GM12891 (cell line): ENCODE data around the gene IGDCC3.

Source experiments
- DNase-seq: peaks from one replicate; pipeline ENCODE4 v3.0.0; 2011; ENCODE audit warnings: low spot score; ENCODE audit not compliant: insufficient read length
- FAIRE-seq: peaks from 2 replicates; lab custom pipeline; 2011; peaks lifted over from hg19 to GRCh38; lab: Jason Lieb, UNC
- PAX5 ChIP-seq: IDR thresholded peaks from 2 replicates; pipeline ENCODE4 v1.6.1; 2011; ENCODE audit warnings: low read length, moderate library complexity, mild to moderate bottlenecking; ENCODE audit not compliant: insufficient read depth, severe bottlenecking
- POLR2A ChIP-seq: IDR thresholded peaks from 2 replicates; pipeline ENCODE4 v1.6.1; 2011; ENCODE audit warnings: low read depth, low read length, control low read depth
- POLR2AphosphoS5 ChIP-seq: IDR thresholded peaks from 2 replicates; pipeline ENCODE4 v1.6.1; 2011; ENCODE audit warnings: low read depth, low read length, control low read depth
- POU2F2 ChIP-seq: IDR thresholded peaks from 2 replicates; pipeline ENCODE4 v1.6.1; 2011; ENCODE audit warnings: low read depth, mild to moderate bottlenecking, control low read depth, low read length, moderate library complexity
- SPI1 ChIP-seq: IDR thresholded peaks from 2 replicates; pipeline ENCODE4 v1.6.1; 2011; ENCODE audit warnings: low read depth, low read length, control low read depth
- TAF1 ChIP-seq: IDR thresholded peaks from 2 replicates; pipeline ENCODE4 v1.6.1; 2011; ENCODE audit warnings: low read depth, low read length, control low read depth

The IGDCC3 gene

DNA sequence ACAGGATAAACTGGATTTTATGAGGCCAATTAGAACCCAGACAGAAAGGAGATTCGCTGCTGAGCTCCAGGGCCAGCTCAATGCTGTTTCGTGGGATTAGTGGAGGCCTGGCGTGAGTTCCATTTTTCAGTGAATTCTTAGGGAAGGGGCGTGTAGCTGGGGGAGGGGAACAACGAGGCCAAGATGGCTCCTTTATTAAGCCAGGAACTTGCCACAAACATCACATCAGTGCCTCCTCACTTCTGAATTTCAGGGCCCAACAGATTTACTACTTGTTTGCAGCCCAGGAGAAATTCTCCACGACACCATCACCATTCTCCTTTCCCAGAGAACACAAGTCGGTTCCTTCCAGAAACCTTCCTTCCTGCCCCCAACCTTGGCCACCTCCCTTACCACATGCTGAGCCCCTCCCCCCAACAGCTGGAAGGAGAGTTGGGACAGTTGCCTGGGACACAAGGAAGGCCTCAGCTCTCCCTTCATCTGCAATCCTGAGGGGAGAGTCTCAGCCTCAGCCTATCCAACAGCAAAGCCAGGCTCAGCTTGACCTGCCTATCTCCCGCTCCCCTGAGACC is 39.1 kb upstream of the IGDCC3 start:
- DNase-seq (no peak), FAIRE-seq (no peak)
- TF ChIP-seq TAF1 (no peak), POU2F2 (no peak), POLR2A (no peak), PAX5 (no peak), POLR2AphosphoS5 (no peak), SPI1 (no peak)

- no peak for FAIRE-seq
- TF ChIP-seq POLR2A (no peak), POLR2AphosphoS5 (no peak), SPI1 (no peak)
- DNase-seq, result no peak
Measured at GRCh38 chr15:65414841-65415621, 37.2 kb upstream of the IGDCC3 start.

DNA sequence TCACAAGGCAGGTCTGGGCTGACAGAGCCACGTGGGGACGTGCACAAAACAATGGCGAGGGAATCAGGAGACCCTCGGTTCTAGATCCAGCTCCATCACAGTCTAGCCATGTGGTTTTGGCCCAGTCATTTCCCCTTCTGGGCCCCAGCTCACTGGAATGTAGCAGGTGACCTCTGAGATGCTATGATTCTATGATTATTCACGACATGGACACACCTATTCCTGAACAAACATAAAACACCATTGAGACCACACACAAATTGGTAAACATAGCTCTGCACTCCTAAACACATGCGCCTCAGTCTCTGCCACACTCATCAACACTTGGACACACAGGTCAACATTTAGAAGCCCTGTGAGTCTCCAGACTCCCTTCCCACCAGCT is 36.0 kb upstream of the IGDCC3 start:
- DNase-seq (no peak), FAIRE-seq (no peak)
- TF ChIP-seq POU2F2, result no peak
- TF ChIP-seq POLR2AphosphoS5, result no peak
- no peak for TF ChIP-seq PAX5
- TF ChIP-seq TAF1, result no peak
- TF ChIP-seq POLR2A, result no peak
- TF ChIP-seq SPI1, result no peak

DNA sequence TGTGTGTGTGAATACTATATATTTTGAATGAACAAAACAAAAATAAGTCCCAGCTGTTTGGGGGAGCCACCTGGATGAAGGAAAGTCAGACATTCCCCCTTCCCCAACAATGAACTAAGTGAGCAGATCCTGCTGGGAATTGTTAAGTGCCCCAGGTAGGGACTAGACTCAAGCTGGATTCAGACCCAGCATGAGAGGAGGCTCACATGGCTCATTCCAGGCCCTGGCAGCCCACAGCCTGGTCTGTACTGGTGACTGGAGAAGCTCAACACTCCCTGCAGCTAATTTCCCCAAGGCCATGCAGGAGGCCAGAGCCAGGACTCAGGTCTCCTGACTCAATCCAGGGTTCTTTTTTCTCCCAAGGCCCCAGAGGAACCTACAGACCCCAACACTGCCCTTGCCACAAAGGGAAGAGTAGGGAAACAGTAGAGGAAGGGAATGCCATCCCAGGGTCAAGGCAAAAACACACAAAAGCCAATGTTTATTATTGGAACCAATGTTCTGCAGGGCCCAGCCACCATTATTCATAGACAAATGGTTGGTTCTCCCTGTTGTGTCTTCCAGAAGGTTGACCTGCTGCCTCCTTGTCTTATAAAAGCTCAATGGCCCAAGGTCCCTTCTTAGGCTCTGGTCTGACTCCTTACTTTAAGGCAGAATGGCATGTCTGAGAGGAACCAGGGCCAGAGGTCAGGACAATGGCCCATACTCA is 35.4 kb upstream of the IGDCC3 start:
- DNase-seq, result no peak
- TF ChIP-seq SPI1 (no peak), POU2F2 (no peak), PAX5 (no peak), POLR2A (no peak), TAF1 (no peak), POLR2AphosphoS5 (no peak)
- FAIRE-seq, result no peak

- no peak for DNase-seq
- no peak for FAIRE-seq
- TF ChIP-seq POU2F2 (no peak), PAX5 (no peak), POLR2A (no peak), SPI1 (no peak), TAF1 (no peak), POLR2AphosphoS5 (no peak)
Measured at GRCh38 chr15:65412556-65412955, 34.8 kb upstream of the IGDCC3 start.

GRCh38 chr15:65411465-65412071 is 33.8 kb upstream of the IGDCC3 start:
- TF ChIP-seq POLR2A (no peak), SPI1 (no peak), TAF1 (no peak), POLR2AphosphoS5 (no peak), POU2F2 (no peak), PAX5 (no peak)
- DNase-seq (no peak), FAIRE-seq (peak; percentile 67)

DNA sequence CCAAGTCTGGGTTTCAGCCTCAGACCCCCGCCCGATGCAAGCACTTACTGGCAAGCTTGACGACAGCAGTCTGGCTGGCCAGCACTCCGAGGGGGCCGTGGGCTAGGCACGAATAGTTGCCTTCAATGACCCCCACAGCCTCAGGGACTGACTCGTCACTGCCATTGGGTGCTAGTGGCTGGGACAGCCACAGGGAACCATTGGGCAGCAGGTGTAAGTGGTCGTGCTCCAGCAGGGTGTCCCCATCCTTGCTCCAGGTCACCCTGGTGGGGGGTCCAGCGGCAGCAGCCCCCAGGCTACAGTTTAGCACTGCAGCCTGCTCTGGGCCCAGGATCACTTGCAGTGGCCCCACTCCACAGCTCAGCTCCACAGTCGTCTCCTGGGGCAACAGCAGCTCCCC is 33.2 kb upstream of the IGDCC3 start:
- no peak for FAIRE-seq
- no peak for DNase-seq
- TF ChIP-seq POLR2A, result no peak
- TF ChIP-seq PAX5, result no peak
- no peak for TF ChIP-seq POLR2AphosphoS5
- TF ChIP-seq SPI1, result no peak
- no peak for TF ChIP-seq TAF1
- no peak for TF ChIP-seq POU2F2

DNA sequence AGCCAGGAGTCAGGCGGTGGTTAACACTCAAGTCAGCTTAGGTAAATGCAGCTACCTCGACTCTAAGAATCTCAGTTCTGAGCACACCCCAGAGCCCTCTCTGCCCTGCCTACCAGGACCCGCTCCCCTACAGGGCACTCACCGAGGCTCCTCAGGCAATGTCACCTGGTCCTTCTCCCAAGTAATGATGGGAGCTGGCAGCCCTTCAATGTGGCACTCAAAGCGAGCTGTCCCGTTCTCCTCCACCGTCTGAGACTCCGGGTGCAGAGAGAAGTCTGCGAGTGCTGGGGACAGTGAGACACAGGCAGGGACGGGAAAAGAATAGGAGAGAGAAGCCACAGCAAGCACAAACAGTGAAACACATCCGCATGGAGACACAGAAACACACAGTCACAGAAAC is 32.2 kb upstream of the IGDCC3 start:
- no peak for DNase-seq
- no peak for FAIRE-seq
- TF ChIP-seq TAF1, result no peak
- no peak for TF ChIP-seq POU2F2
- TF ChIP-seq POLR2A, result no peak
- TF ChIP-seq POLR2AphosphoS5, result no peak
- TF ChIP-seq SPI1, result no peak

DNA sequence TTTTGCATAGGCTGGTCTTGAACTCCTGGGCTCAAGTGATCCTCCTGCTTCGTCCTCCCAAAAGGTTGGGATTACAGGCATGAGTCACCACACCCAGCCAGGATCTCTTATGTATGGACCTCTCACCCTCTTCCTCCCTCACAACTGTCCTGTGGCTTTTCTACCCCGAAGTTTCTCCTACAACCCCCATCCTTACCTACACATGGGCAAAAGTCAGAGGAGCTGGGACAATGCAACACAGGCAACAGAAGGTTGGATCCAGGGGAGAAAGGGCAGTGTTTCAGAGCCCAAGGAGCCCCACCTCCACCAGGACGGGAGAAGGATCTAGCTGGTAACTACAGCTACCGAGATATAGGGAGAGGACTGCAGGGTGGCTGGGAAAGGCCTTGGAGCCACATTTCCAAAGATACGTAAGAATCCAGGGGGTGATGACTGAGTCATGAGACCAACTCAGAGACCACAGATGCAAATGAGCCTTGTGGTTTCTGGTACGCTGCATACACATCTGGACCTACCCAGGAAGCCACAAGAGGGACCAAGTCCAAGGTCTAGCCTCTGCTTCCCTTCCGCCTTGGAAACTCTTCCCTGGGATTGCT is 31.3 kb upstream of the IGDCC3 start:
- FAIRE-seq (peak; percentile 77), DNase-seq (no peak)

More for the DNA sequence above, 31.3 kb upstream of the IGDCC3 start:
- TF ChIP-seq PAX5, result no peak
- peak; percentile 97 for TF ChIP-seq POU2F2
